ENCODE results near the gene NPY.
A peak's percentile ranks its signal among the peaks of the same experiment; 100 is the strongest.
"Not testable (repeated sequence)": the region's sequence is repeated elsewhere in the genome, so short reads cannot be mapped to it uniquely, and the experiment has no call there.

Gene NPY

DNA sequence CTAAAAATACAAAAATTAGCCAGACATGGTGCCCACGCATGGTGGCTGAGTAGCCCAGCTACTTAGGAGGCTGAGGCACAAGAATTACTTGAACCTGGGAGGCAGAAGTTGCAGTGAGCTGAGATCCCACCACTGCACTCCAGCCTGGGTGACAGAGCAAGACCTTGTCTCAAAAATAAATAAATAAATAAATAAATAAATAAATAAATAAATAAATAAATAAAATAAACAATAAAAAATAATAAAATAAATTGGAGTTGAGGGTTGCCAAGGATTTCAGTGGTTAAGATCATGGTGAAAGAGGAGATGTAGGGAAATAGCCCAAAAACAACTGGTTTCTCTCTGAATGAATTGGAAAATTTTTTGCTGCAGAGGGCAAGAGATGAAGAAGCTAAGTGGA is 25.7 kb upstream of the NPY start:
- not testable (repeated sequence) for H4K91ac ChIP-seq (ENCODE audit: low read length); H3K27ac ChIP-seq (ENCODE audit: low read length, poor library complexity, severe bottlenecking); H4K8ac ChIP-seq (ENCODE audit: low read length); H3K18ac ChIP-seq (ENCODE audit: low read depth in 1 of 2, low read length in 2 of 2); H3K4me3 ChIP-seq (ENCODE audit: insufficient read depth in 1 of 2, low read depth in 1 of 2, low read length in 2 of 2); H2BK120ac ChIP-seq (ENCODE audit: low read depth, low read length); H3K4me1 ChIP-seq (ENCODE audit: control insufficient read depth, insufficient read depth, low read depth, low read length); H3K79me1 ChIP-seq (replicated peaks; ENCODE audit: low read length, poor library complexity, severe bottlenecking); H3K23ac ChIP-seq (ENCODE audit: low read length in 2 of 2); H3K27me3 ChIP-seq (ENCODE audit: control insufficient read depth in 1 of 2, insufficient read depth in 1 of 2, low read length in 2 of 2); H3K36me3 ChIP-seq (ENCODE audit: control insufficient read depth in 1 of 2, insufficient read depth in 2 of 2, low read depth in 1 of 2, low read length in 2 of 2); H2AFZ ChIP-seq (ENCODE audit: low read depth, low read length); H3K14ac ChIP-seq (ENCODE audit: low read length in 2 of 2); H2AK5ac ChIP-seq (ENCODE audit: low read length, severe bottlenecking); H2BK12ac ChIP-seq (ENCODE audit: low read length in 2 of 2); H3K9ac ChIP-seq (ENCODE audit: low read length); H2BK15ac ChIP-seq (ENCODE audit: low read depth, poor library complexity, severe bottlenecking); H3K4me2 ChIP-seq (ENCODE audit: low read length, poor library complexity, severe bottlenecking); DNase-seq; H3K4ac ChIP-seq (ENCODE audit: low read depth in 1 of 2, low read length in 2 of 2); H2BK5ac ChIP-seq (ENCODE audit: low read depth, low read length, poor library complexity, severe bottlenecking)
- peaks cover 17% of the 10 kb centered on the region for H3K9me3 ChIP-seq (ENCODE audit: control insufficient read depth, low read length)
- WGBS = 89% methylated on average over 1 of the region's 1 CpG

DNA sequence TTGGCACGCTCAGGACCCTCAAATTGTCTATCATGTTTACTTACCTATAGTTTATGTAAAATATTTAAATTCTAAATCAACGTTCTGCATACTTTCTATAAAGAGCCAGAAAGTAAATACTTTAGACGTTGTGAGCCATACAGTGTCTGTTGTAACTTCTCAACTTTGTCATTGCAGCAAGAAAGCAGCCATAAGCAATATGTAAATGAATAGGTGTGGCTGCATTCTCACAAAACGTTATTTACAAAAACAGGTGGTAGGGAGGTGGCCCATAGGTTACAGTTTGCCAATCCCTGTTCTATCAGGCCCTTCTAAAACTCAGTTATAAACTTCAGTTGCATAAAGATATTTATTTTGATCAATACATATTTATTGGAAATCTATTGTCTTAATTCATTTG is 12.1 kb upstream of the NPY start:
- no peak overlapping the region for H2BK15ac ChIP-seq (ENCODE audit: low read depth, poor library complexity, severe bottlenecking)
- H3K79me1 ChIP-seq (replicated peaks; ENCODE audit: low read length, poor library complexity, severe bottlenecking) = no peaks in the 10 kb centered on the region
- 56% methylated on average over 1 of the region's 4 CpGs for WGBS
- no peak overlapping the region for H4K8ac ChIP-seq (ENCODE audit: low read length)
- H3K9me3 ChIP-seq (ENCODE audit: control insufficient read depth, low read length) = no peaks in the 10 kb centered on the region
- no peak overlapping the region for H2AFZ ChIP-seq (ENCODE audit: low read depth, low read length)
- H2AK5ac ChIP-seq (ENCODE audit: low read length, severe bottlenecking) = no peak overlapping the region
- no peak overlapping the region for H3K14ac ChIP-seq (ENCODE audit: low read length in 2 of 2)
- no peak overlapping the region for H3K9ac ChIP-seq (ENCODE audit: low read length)
- no peaks in the 10 kb centered on the region for H3K4me1 ChIP-seq (ENCODE audit: control insufficient read depth, insufficient read depth, low read depth, low read length)
- no peak overlapping the region for H2BK5ac ChIP-seq (ENCODE audit: low read depth, low read length, poor library complexity, severe bottlenecking)
- DNase-seq = no peak
- no peak overlapping the region for H2BK120ac ChIP-seq (ENCODE audit: low read depth, low read length)
- no peaks in the 10 kb centered on the region for H3K36me3 ChIP-seq (ENCODE audit: control insufficient read depth in 1 of 2, insufficient read depth in 2 of 2, low read depth in 1 of 2, low read length in 2 of 2)
- H3K27ac ChIP-seq (ENCODE audit: low read length, poor library complexity, severe bottlenecking) = no peak overlapping the region
- H3K4ac ChIP-seq (ENCODE audit: low read depth in 1 of 2, low read length in 2 of 2) = no peak overlapping the region
- H2BK12ac ChIP-seq (ENCODE audit: low read length in 2 of 2) = no peak overlapping the region
- no peak overlapping the region for H4K91ac ChIP-seq (ENCODE audit: low read length)
- no peak overlapping the region for H3K18ac ChIP-seq (ENCODE audit: low read depth in 1 of 2, low read length in 2 of 2)
- no peak overlapping the region for H3K4me2 ChIP-seq (ENCODE audit: low read length, poor library complexity, severe bottlenecking)
- no peak overlapping the region for H3K4me3 ChIP-seq (ENCODE audit: insufficient read depth in 1 of 2, low read depth in 1 of 2, low read length in 2 of 2)
- H3K23ac ChIP-seq (ENCODE audit: low read length in 2 of 2) = no peak overlapping the region
- H3K27me3 ChIP-seq (ENCODE audit: control insufficient read depth in 1 of 2, insufficient read depth in 1 of 2, low read length in 2 of 2) = no peaks in the 10 kb centered on the region

DNA sequence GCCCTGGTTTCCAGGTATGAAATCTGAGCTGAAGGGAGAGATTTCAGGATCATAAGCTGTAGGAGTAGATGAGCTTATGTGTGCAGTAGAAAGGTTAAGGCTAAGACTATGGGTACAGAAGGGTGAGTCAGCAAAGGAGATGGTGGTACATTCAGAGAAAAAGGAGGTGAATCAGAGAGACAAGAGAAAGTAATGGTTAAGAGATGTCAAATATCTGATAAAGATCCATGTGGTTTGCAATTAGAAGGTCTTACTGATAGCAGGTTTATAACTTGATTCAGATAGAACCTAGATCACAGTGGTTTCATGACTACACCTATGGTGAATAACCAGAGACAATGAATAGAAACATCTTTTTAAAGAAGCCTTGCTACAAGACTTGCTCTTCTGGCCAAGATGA is 4.5 kb upstream of the NPY start:
- Histone ChIP-seq H2BK120ac (ENCODE audit: low read depth, low read length) (no peak overlapping the region), H2AFZ (ENCODE audit: low read depth, low read length) (no peak overlapping the region), H3K4ac (ENCODE audit: low read depth in 1 of 2, low read length in 2 of 2) (no peak overlapping the region), H3K14ac (ENCODE audit: low read length in 2 of 2) (no peak overlapping the region), H3K27me3 (ENCODE audit: control insufficient read depth in 1 of 2, insufficient read depth in 1 of 2, low read length in 2 of 2) (peaks cover 30 to 32% of the 10 kb centered on the region in 2 experiments), H3K79me1 (replicated peaks; ENCODE audit: low read length, poor library complexity, severe bottlenecking) (no peaks in the 10 kb centered on the region), H3K4me3 (ENCODE audit: insufficient read depth in 1 of 2, low read depth in 1 of 2, low read length in 2 of 2) (no peak overlapping the region), H2BK15ac (ENCODE audit: low read depth, poor library complexity, severe bottlenecking) (no peak overlapping the region), H3K18ac (ENCODE audit: low read depth in 1 of 2, low read length in 2 of 2) (no peak overlapping the region), H3K23ac (ENCODE audit: low read length in 2 of 2) (no peak overlapping the region), H3K36me3 (ENCODE audit: control insufficient read depth in 1 of 2, insufficient read depth in 2 of 2, low read depth in 1 of 2, low read length in 2 of 2) (no peaks in the 10 kb centered on the region), H4K8ac (ENCODE audit: low read length) (no peak overlapping the region), H3K9ac (ENCODE audit: low read length) (no peak overlapping the region), H2BK5ac (ENCODE audit: low read depth, low read length, poor library complexity, severe bottlenecking) (no peak overlapping the region), H3K4me2 (ENCODE audit: low read length, poor library complexity, severe bottlenecking) (no peak overlapping the region), H3K9me3 (ENCODE audit: control insufficient read depth, low read length) (no peaks in the 10 kb centered on the region), H2BK12ac (ENCODE audit: low read length in 2 of 2) (no peak overlapping the region), H3K4me1 (ENCODE audit: control insufficient read depth, insufficient read depth, low read depth, low read length) (peaks cover 11% of the 10 kb centered on the region), H3K27ac (ENCODE audit: low read length, poor library complexity, severe bottlenecking) (no peak overlapping the region), H4K91ac (ENCODE audit: low read length) (no peak overlapping the region), H2AK5ac (ENCODE audit: low read length, severe bottlenecking) (no peak overlapping the region)
- DNase-seq = no peak

DNA sequence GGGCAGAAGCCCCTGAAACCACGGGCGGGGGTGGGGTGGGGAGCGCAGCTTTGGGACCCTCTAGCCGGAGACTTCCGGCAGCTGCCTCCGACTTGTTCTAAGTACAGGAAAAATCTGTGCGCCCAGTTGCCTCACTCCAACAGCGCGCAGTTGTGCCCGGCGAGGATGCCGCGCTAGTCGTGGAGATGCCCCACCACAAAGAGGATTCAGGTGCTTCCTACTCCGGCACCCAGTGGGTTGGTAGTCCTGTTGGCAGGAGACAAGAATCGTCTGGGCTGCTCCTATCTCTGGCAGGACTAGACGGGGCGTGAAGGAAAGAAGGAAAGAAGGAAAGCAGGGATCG is 465 bp upstream of the NPY start:
- peaks cover 59 to 68% of the 10 kb centered on the region in 2 experiments for H3K27me3 ChIP-seq (ENCODE audit: control insufficient read depth in 1 of 2, insufficient read depth in 1 of 2, low read length in 2 of 2)
- no peak overlapping the region for H3K4me3 ChIP-seq (ENCODE audit: insufficient read depth in 1 of 2, low read depth in 1 of 2, low read length in 2 of 2)
- H3K14ac ChIP-seq (ENCODE audit: low read length in 2 of 2) = no peak overlapping the region
- no peak overlapping the region for H2BK12ac ChIP-seq (ENCODE audit: low read length in 2 of 2)
- H2BK120ac ChIP-seq (ENCODE audit: low read depth, low read length) = no peak overlapping the region
- H2AK5ac ChIP-seq (ENCODE audit: low read length, severe bottlenecking) = no peak overlapping the region
- no peak overlapping the region for H3K4me2 ChIP-seq (ENCODE audit: low read length, poor library complexity, severe bottlenecking)
- H3K4ac ChIP-seq (ENCODE audit: low read depth in 1 of 2, low read length in 2 of 2) = no peak overlapping the region
- no peak overlapping the region for H3K9ac ChIP-seq (ENCODE audit: low read length)
- H3K79me1 ChIP-seq (replicated peaks; ENCODE audit: low read length, poor library complexity, severe bottlenecking) = no peaks in the 10 kb centered on the region
- no peak for DNase-seq
- H3K4me1 ChIP-seq (ENCODE audit: control insufficient read depth, insufficient read depth, low read depth, low read length) = peaks cover 19% of the 10 kb centered on the region
- H3K18ac ChIP-seq (ENCODE audit: low read depth in 1 of 2, low read length in 2 of 2) = peak overlapping the region in 1 of 2 experiments; percentile 17
- no peak overlapping the region for H2BK15ac ChIP-seq (ENCODE audit: low read depth, poor library complexity, severe bottlenecking)
- H3K36me3 ChIP-seq (ENCODE audit: control insufficient read depth in 1 of 2, insufficient read depth in 2 of 2, low read depth in 1 of 2, low read length in 2 of 2) = no peaks in the 10 kb centered on the region
- 11% methylated on average over 17 of the region's 19 CpGs for WGBS
- H4K91ac ChIP-seq (ENCODE audit: low read length) = no peak overlapping the region
- no peak overlapping the region for H2BK5ac ChIP-seq (ENCODE audit: low read depth, low read length, poor library complexity, severe bottlenecking)
- no peak overlapping the region for H2AFZ ChIP-seq (ENCODE audit: low read depth, low read length)
- peak overlapping the region; percentile 69 for H4K8ac ChIP-seq (ENCODE audit: low read length)
- H3K27ac ChIP-seq (ENCODE audit: low read length, poor library complexity, severe bottlenecking) = no peak overlapping the region
- H3K9me3 ChIP-seq (ENCODE audit: control insufficient read depth, low read length) = no peaks in the 10 kb centered on the region
- peak overlapping the region in 1 of 2 experiments; percentile 10 for H3K23ac ChIP-seq (ENCODE audit: low read length in 2 of 2)

Data from mesenchymal stem cell (in vitro differentiated cells and primary cell).